H9 (cell line): Measurements from ENCODE around the gene CD300H. TPM values are rescaled to one million over a fixed set of nuclear protein-coding genes. Genes with fewer than 3 reads are reported as not detected.

Experiments used
- DNase-seq: peaks from one replicate; pipeline ENCODE4 v3.0.0-alpha.2; 2017
- H2AFZ ChIP-seq: one replicate; pipeline ENCODE4 v1.6.1; 2013; ENCODE audit warnings: mild to moderate bottlenecking, low read length, control low read depth, moderate library complexity
- H2AK5ac ChIP-seq: 2 replicates; pipeline ENCODE4 v1.6.1; 2013; ENCODE audit warnings: low read length, control low read depth, mixed read lengths; ENCODE audit not compliant: insufficient read length
- H2BK120ac ChIP-seq: one replicate; pipeline ENCODE4 v1.6.1; 2013; ENCODE audit warnings: low read depth, mild to moderate bottlenecking, low read length, control low read depth, inconsistent platforms; ENCODE audit not compliant: poor library complexity, severe bottlenecking
- H2BK12ac ChIP-seq: 2 replicates; pipeline ENCODE4 v1.6.1; 2013; ENCODE audit warnings: low read length, control low read depth, mixed read lengths, low read depth; ENCODE audit not compliant: insufficient read length
- H2BK15ac ChIP-seq: 2 replicates; pipeline ENCODE4 v1.6.1; 2013; ENCODE audit warnings: low read depth, low read length, control low read depth
- H2BK20ac ChIP-seq: one replicate; pipeline ENCODE4 v1.6.1; 2013; ENCODE audit warnings: low read depth, mild to moderate bottlenecking, low read length, control low read depth, inconsistent platforms; ENCODE audit not compliant: poor library complexity, severe bottlenecking
- H2BK5ac ChIP-seq: 2 replicates; pipeline ENCODE4 v1.6.1; 2013; ENCODE audit warnings: low read length, control low read depth, mixed read lengths; ENCODE audit not compliant: insufficient read length
- H3K14ac ChIP-seq: 2 replicates; pipeline ENCODE4 v1.6.1; 2013; ENCODE audit warnings: low read length, control low read depth; ENCODE audit not compliant: insufficient read depth
- H3K18ac ChIP-seq: 2 replicates; pipeline ENCODE4 v1.6.1; 2013; ENCODE audit warnings: low read depth, mild to moderate bottlenecking, mixed read lengths, low read length, control low read depth; ENCODE audit not compliant: insufficient read length
- H3K23ac ChIP-seq: 2 replicates; pipeline ENCODE4 v1.6.1; 2013; ENCODE audit warnings: low read length, control low read depth, mixed read lengths, low read depth; ENCODE audit not compliant: insufficient read length
- H3K23me2 ChIP-seq: 2 replicates; pipeline ENCODE4 v1.6.1; 2013; ENCODE audit warnings: low read depth, mild to moderate bottlenecking, mixed read lengths, low read length, control low read depth; ENCODE audit not compliant: insufficient read length, poor library complexity, severe bottlenecking
- H3K27ac ChIP-seq: 2 replicates; pipeline ENCODE4 v1.5.1; 2013; ENCODE audit warnings: low read length, control low read depth, mixed read lengths, low read depth; ENCODE audit not compliant: insufficient read length
- H3K27me3 ChIP-seq: 2 replicates; pipeline ENCODE4 v1.6.1; 2013; ENCODE audit warnings: low read length, control low read depth, inconsistent platforms; ENCODE audit not compliant: insufficient read depth
- H3K4ac ChIP-seq: 2 replicates; pipeline ENCODE4 v1.6.1; 2013; ENCODE audit warnings: low read depth, mild to moderate bottlenecking, control low read depth, inconsistent platforms, low read length, moderate library complexity
- H3K4me1 ChIP-seq: 2 replicates; pipeline ENCODE4 v1.6.1; 2013; ENCODE audit warnings: low read length, control low read depth, inconsistent platforms; ENCODE audit not compliant: insufficient read depth
- H3K4me2 ChIP-seq: 2 replicates; pipeline ENCODE4 v1.6.1; 2013; ENCODE audit warnings: low read length, control low read depth, mixed read lengths; ENCODE audit not compliant: insufficient read length, insufficient read depth
- H3K56ac ChIP-seq: 2 replicates; pipeline ENCODE4 v1.6.1; 2013; ENCODE audit warnings: low read depth, mild to moderate bottlenecking, mixed read lengths, low read length, control low read depth; ENCODE audit not compliant: insufficient read length
- H3K79me1 ChIP-seq: 2 replicates; pipeline ENCODE4 v1.6.1; 2013; ENCODE audit warnings: low read depth, mild to moderate bottlenecking, moderate library complexity, low read length, control low read depth, inconsistent platforms; ENCODE audit not compliant: insufficient read depth, poor library complexity, severe bottlenecking
- H3K79me2 ChIP-seq: 2 replicates; pipeline ENCODE4 v1.6.1; 2013; ENCODE audit warnings: low read length, control low read depth, inconsistent platforms; ENCODE audit not compliant: insufficient read depth
- H3K9ac ChIP-seq: 2 replicates; pipeline ENCODE4 v1.6.1; 2013; ENCODE audit warnings: low read length, control low read depth, mixed read lengths; ENCODE audit not compliant: insufficient read length; ENCODE audit errors: extremely low read depth
- H3K9me3 ChIP-seq: one replicate; pipeline ENCODE4 v1.6.1; 2013; ENCODE audit warnings: low read depth, low read length, inconsistent platforms; ENCODE audit not compliant: control insufficient read depth
- H3T11ph ChIP-seq: one replicate; pipeline ENCODE4 v1.6.1; 2013; ENCODE audit warnings: mild to moderate bottlenecking, low read length, control low read depth, inconsistent platforms
- H4K20me1 ChIP-seq: one replicate; pipeline ENCODE4 v1.6.1; 2013; ENCODE audit not compliant: control insufficient read depth, insufficient read length, insufficient read depth
- H4K5ac ChIP-seq: 2 replicates; pipeline ENCODE4 v1.6.1; 2013; ENCODE audit warnings: low read depth, mild to moderate bottlenecking, mixed read lengths, low read length, control low read depth; ENCODE audit not compliant: insufficient read length
- H4K8ac ChIP-seq: replicated peaks from 2 replicates; pipeline ENCODE4 v1.6.1; 2013; ENCODE audit warnings: low read length, control low read depth, mixed read lengths, low read depth; ENCODE audit not compliant: insufficient read length
- H4K91ac ChIP-seq: 2 replicates; pipeline ENCODE4 v1.6.1; 2013; ENCODE audit warnings: low read depth, mild to moderate bottlenecking, moderate library complexity, mixed read lengths, low read length, control low read depth; ENCODE audit not compliant: insufficient read length
- H3K27ac Mint-ChIP-seq, 3 experiments: 2 replicates in 2 of 3; 3 replicates in 1 of 3; pipeline ENCODE4 v1.8.0; 2020 to 2021; ENCODE audit warnings: mixed read lengths in 3 of 3, mild to moderate bottlenecking in 1 of 3, moderate library complexity in 1 of 3
- H3K27me3 Mint-ChIP-seq: 2 replicates; pipeline ENCODE4 v1.8.0; 2021; ENCODE audit warnings: low read depth, mild to moderate bottlenecking, moderate library complexity, mixed read lengths
- H3K36me3 Mint-ChIP-seq, 3 experiments: 2 replicates in 2 of 3; 3 replicates in 1 of 3; pipeline ENCODE4 v1.8.0; 2020 to 2021; ENCODE audit warnings: low read depth in 3 of 3, mixed read lengths in 3 of 3; ENCODE audit not compliant: insufficient read depth in 1 of 3
- H3K4me1 Mint-ChIP-seq, 2 experiments: 2 replicates each; pipeline ENCODE4 v1.8.0; 2020; ENCODE audit warnings: mixed read lengths in 2 of 2
- H3K4me3 Mint-ChIP-seq, 2 experiments: 2 replicates in 1 of 2; 3 replicates in 1 of 2; pipeline ENCODE4 v1.8.0; 2020 to 2021; ENCODE audit warnings: mild to moderate bottlenecking in 2 of 2, mixed read lengths in 2 of 2, moderate library complexity in 1 of 2
- H3K9me3 Mint-ChIP-seq, 2 experiments: 2 replicates in 1 of 2; 3 replicates in 1 of 2; pipeline ENCODE4 v1.8.0; 2020; ENCODE audit warnings: mild to moderate bottlenecking in 2 of 2, mixed read lengths in 2 of 2, moderate library complexity in 1 of 2
- CTCF ChIP-seq: fragments of 200-600 bp; sonication (generic); conservative IDR thresholded peaks from 3 replicates; pipeline ENCODE4 v1.8.0; 2021; ENCODE audit warnings: antibody characterized with exemption, mild to moderate bottlenecking
- WGBS: extraction: QIAGEN DNeasy Blood & Tissue Kit; methylation state at CpG from one replicate; pipeline ENCODE4 v1.1.7; 2013; ENCODE audit warnings: missing lambda C conversion rate, low lambda C conversion rate, mixed read lengths; ENCODE audit not compliant: insufficient read length; ENCODE audit errors: extremely low coverage; 5-methylcytosine and 5-hydroxymethylcytosine counted together
- total RNA-seq: library from RNA; stranded (reverse); gene quantifications from 2 replicates; pipeline ENCODE4 v1.2.1, GENCODE V29; 2021

CD300H gene
- total RNA-seq, 1 experiment from 2014 or later: not detected

GRCh38 chr17:74516561-74517328 is 50.6 kb downstream of the CD300H start:
- H2AFZ ChIP-seq: no peak overlapping the region
- no peak for TF ChIP-seq CTCF
- no peak overlapping the region for H3T11ph ChIP-seq
- H3K14ac ChIP-seq: no peak overlapping the region
- no CpG with 5 or more reads among the region's 3 CpGs for WGBS
- no peak overlapping the region for H2BK20ac ChIP-seq
- peaks cover 8% of the 10 kb centered on the region for H3K9me3 ChIP-seq
- no peaks in the 10 kb centered on the region for H4K20me1 ChIP-seq
- no peak overlapping the region for H3K18ac ChIP-seq
- no peak overlapping the region for H2BK15ac ChIP-seq
- H3K9ac ChIP-seq: no peak overlapping the region
- H3K27ac ChIP-seq: no peak overlapping the region
- H3K4me2 ChIP-seq: no peak overlapping the region
- H2BK12ac ChIP-seq: no peak overlapping the region
- H3K56ac ChIP-seq: no peak overlapping the region
- no peak overlapping the region for H2AK5ac ChIP-seq
- no peak overlapping the region for H4K8ac ChIP-seq
- H3K23me2 ChIP-seq: no peaks in the 10 kb centered on the region
- Mint-ChIP-seq H3K4me1 (no peaks in the 10 kb centered on the region), H3K4me3 (no peak overlapping the region), H3K9me3 (peaks cover 26 to 37% of the 10 kb centered on the region in 2 experiments), H3K27me3 (peaks cover 62% of the 10 kb centered on the region), H3K36me3 (peaks cover 11 to 12% (median 12%) of the 10 kb centered on the region in 3 experiments), H3K27ac (no peak overlapping the region)
- no peaks in the 10 kb centered on the region for H3K79me2 ChIP-seq
- H4K91ac ChIP-seq: no peak overlapping the region
- no peak overlapping the region for H2BK5ac ChIP-seq
- no peak for DNase-seq
- H3K4ac ChIP-seq: no peak overlapping the region
- H4K5ac ChIP-seq: no peak overlapping the region
- H3K27me3 ChIP-seq: 0 out of 2 replicates have a peak, but pooled peaks cover 1% of the 10 kb centered on the region
- no peak overlapping the region for H3K23ac ChIP-seq
- H2BK120ac ChIP-seq: no peak overlapping the region
- H3K4me1 ChIP-seq: no peaks in the 10 kb centered on the region
- no peaks in the 10 kb centered on the region for H3K79me1 ChIP-seq
